ENCODE data around the gene C2CD2L.

- TF ChIP-seq SP1 (IDR thresholded peaks at IDR 0.05) (no peak), L3MBTL2 (conservative IDR thresholded peaks at IDR 0.05) (no peak), BHLHE40 (IDR thresholded peaks at IDR 0.05; ENCODE audit: borderline replicate concordance) (no peak), PKNOX1 (IDR thresholded peaks at IDR 0.05) (no peak), FOXM1 (IDR thresholded peaks at IDR 0.05; ENCODE audit: borderline replicate concordance) (no peak), SUZ12 (IDR thresholded peaks at IDR 0.05) (no peak), FOXA1 (IDR thresholded peaks at IDR 0.05) (no peak), NFRKB (IDR thresholded peaks at IDR 0.05) (no peak), TARDBP (IDR thresholded peaks at IDR 0.05) (no peak)
These were observed 10.0 kb downstream of the C2CD2L start for GRCh38 chr11:119117004-119117706.
